ENCODE results near the gene NAB2. TPM values are rescaled to one million over a fixed set of nuclear protein-coding genes. Genes with fewer than 3 reads are reported as not detected.

The NAB2 gene
- total RNA-seq, 1 experiment from 2014 or later = 19.4 TPM

DNA sequence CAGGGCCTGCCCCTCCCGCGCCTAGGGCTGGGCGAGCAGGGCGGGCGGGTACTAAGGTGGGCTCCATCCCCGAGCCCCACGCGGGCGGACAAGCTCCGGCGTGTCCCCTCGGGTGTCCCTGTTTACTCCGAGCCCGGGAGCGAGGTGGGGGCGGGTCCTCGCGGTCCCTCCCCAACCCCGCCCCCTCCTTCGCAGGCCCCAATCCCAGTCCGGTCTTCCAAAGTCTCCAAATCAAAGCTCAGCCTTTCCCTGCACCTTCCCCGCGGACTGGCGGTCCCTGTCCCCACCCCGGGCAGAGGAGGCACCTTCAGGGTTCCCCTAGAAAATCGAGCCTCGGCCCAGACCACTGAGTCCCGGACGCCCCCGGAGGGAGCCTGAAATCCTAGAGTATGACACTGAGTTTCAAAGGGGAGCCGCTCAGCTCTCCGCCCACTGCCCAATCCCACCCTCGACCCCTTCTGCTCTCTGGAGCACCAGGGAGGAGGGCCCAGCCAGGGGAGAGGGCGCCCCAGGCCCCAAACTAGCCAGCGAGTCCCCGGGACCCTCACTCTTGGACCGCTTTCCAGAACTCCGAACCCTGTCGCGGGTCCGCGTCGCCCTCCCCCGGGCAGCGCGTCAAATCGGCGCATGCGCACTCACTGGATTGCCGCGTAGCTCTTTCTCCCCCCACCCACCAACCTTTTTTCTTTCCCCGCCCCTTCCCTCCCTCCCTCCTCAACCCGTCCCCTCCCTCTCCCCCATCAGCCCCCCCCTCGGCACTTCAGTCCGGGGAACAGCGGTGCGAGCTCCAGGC lies 39.0 kb downstream of the NAB2 start, which contains the start of gene LRP1:
Gene LRP1 (plus strand): TSS at position 758 of the 793 bp plus-strand sequence. CDS start 482 bp downstream, outside the sequence.
- Histone ChIP-seq H3K9me2 (replicated peaks; ENCODE audit: insufficient read depth, low read length) (no peaks in the 10 kb centered on the region), H3K9me3 (ENCODE audit: low read length) (peaks cover 4% of the 10 kb centered on the region; the same call in 1 of the 2 replicates), H3K4me3 (ENCODE audit: low read length) (peak within 1 kb of the TSS; percentile 69), H4K20me1 (ENCODE audit: insufficient read depth, low read depth, low read length) (no peaks in the 10 kb centered on the region), H3K9ac (ENCODE audit: low read length) (peak within 1 kb of the TSS; percentile 72), H3K4me1 (ENCODE audit: low read length) (peaks cover 12% of the 10 kb centered on the region), H3K36me3 (ENCODE audit: insufficient read depth, low read length) (no peaks in the 10 kb centered on the region), H2AFZ (ENCODE audit: low read length) (peak within 1 kb of the TSS; percentile 72), H3K79me2 (ENCODE audit: low read length) (no peaks in the 10 kb centered on the region), H3K4me2 (ENCODE audit: low read depth, low read length, poor library complexity, severe bottlenecking) (peak within 1 kb of the TSS; percentile 75), H3K27me3 (ENCODE audit: low read length) (no peaks in the 10 kb centered on the region), H3K27ac (ENCODE audit: low read length) (no peak within 1 kb of the TSS)
- peak; percentile 75 for DNase-seq

DNA sequence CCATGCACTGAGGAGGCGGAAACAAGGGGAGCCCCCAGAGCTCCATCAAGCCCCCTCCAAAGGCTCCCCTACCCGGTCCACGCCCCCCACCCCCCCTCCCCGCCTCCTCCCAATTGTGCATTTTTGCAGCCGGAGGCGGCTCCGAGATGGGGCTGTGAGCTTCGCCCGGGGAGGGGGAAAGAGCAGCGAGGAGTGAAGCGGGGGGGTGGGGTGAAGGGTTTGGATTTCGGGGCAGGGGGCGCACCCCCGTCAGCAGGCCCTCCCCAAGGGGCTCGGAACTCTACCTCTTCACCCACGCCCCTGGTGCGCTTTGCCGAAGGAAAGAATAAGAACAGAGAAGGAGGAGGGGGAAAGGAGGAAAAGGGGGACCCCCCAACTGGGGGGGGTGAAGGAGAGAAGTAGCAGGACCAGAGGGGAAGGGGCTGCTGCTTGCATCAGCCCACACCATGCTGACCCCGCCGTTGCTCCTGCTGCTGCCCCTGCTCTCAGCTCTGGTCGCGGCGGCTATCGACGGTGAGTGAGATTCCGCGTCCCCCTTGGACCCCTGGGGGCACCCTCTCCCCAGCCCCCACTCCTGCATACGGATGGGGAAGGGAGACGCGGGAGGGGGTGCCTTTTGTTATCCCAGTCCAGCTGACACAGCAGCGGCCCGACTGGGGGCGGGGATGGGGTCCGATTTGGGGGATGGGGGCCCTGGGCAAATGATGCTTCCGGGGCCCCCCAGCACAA lies 39.8 kb downstream of the NAB2 start:
- H3K36me3 ChIP-seq (ENCODE audit: insufficient read depth, low read length) = no peaks in the 10 kb centered on the region
- H3K9ac ChIP-seq (ENCODE audit: low read length) = peak overlapping the region; percentile 72
- no peaks in the 10 kb centered on the region for H4K20me1 ChIP-seq (ENCODE audit: insufficient read depth, low read depth, low read length)
- no peaks in the 10 kb centered on the region for H3K9me2 ChIP-seq (replicated peaks; ENCODE audit: insufficient read depth, low read length)
- peak overlapping the region; percentile 75 for H3K4me2 ChIP-seq (ENCODE audit: low read depth, low read length, poor library complexity, severe bottlenecking)
- H3K4me1 ChIP-seq (ENCODE audit: low read length) = peaks cover 12% of the 10 kb centered on the region
- H3K27ac ChIP-seq (ENCODE audit: low read length) = no peak overlapping the region
- H3K27me3 ChIP-seq (ENCODE audit: low read length) = no peaks in the 10 kb centered on the region
- no peak for DNase-seq
- no peaks in the 10 kb centered on the region for H3K79me2 ChIP-seq (ENCODE audit: low read length)
- no peak overlapping the region for H2AFZ ChIP-seq (ENCODE audit: low read length)
- H3K4me3 ChIP-seq (ENCODE audit: low read length) = peak overlapping the region; percentile 69; the same call in 1 of the 2 replicates
- H3K9me3 ChIP-seq (ENCODE audit: low read length) = peaks cover 4% of the 10 kb centered on the region; the same call in 1 of the 2 replicates

DNA sequence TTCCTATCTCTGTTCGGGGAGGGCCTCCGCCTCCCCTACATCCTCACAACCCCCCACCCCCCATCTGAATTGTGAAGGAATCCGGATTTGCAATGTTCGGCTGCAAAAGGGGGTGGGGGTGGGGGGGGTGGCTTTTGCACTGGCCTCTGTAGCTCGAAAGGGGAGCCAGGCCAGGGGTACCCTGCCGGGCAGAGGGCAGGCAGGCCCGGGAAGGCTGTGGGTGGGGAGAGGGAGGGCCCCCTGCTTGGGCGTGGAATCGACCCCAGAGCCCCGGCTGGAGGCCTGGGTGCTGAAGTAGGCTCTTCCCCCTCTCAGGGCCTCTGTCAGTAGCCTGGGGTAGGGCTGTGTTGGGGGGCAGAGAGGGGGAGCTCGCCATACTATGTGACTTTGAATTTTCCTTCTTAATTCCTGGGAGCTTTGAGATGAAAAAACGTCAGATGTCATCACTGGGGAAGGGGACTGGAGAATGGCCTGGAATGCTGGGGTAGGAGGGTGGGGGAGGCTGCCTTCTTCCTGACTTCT lies 40.5 kb downstream of the NAB2 start:
- Histone ChIP-seq H3K27ac (ENCODE audit: low read length) (no peak overlapping the region), H2AFZ (ENCODE audit: low read length) (no peak overlapping the region), H4K20me1 (ENCODE audit: insufficient read depth, low read depth, low read length) (no peaks in the 10 kb centered on the region), H3K4me3 (ENCODE audit: low read length) (no peak overlapping the region), H3K79me2 (ENCODE audit: low read length) (no peaks in the 10 kb centered on the region), H3K4me2 (ENCODE audit: low read depth, low read length, poor library complexity, severe bottlenecking) (no peak overlapping the region), H3K9me2 (replicated peaks; ENCODE audit: insufficient read depth, low read length) (no peaks in the 10 kb centered on the region), H3K9ac (ENCODE audit: low read length) (no peak overlapping the region), H3K9me3 (ENCODE audit: low read length) (no peaks in the 10 kb centered on the region), H3K36me3 (ENCODE audit: insufficient read depth, low read length) (no peaks in the 10 kb centered on the region), H3K4me1 (ENCODE audit: low read length) (peaks cover 12% of the 10 kb centered on the region), H3K27me3 (ENCODE audit: low read length) (no peaks in the 10 kb centered on the region)
- no peak for DNase-seq

DNA sequence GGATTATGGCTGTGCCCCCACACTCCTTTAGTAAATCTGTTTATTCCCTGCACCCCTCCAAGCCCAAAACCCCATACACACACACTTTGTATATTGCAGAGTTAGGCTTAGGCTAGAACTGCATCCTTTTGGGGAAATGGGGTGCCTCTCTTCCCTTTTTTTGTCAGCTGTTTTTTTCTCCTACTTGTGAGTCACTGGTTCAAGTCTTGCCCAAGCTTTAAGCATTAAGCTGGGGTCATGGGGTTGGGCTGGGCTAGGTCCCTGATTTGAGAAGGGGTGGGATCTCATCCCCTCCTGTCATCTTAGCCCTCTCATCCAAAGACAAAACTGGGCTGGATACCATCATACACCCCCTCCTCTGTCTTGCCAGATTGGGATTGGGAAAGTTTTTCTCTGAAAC lies 41.0 kb downstream of the NAB2 start:
- Histone ChIP-seq H3K36me3 (ENCODE audit: insufficient read depth, low read length) (no peaks in the 10 kb centered on the region), H2AFZ (ENCODE audit: low read length) (no peak overlapping the region), H3K4me2 (ENCODE audit: low read depth, low read length, poor library complexity, severe bottlenecking) (no peak overlapping the region), H3K9me2 (replicated peaks; ENCODE audit: insufficient read depth, low read length) (no peaks in the 10 kb centered on the region), H3K27me3 (ENCODE audit: low read length) (no peaks in the 10 kb centered on the region), H4K20me1 (ENCODE audit: insufficient read depth, low read depth, low read length) (no peaks in the 10 kb centered on the region), H3K79me2 (ENCODE audit: low read length) (no peaks in the 10 kb centered on the region), H3K27ac (ENCODE audit: low read length) (no peak overlapping the region), H3K4me1 (ENCODE audit: low read length) (peaks cover 12% of the 10 kb centered on the region), H3K4me3 (ENCODE audit: low read length) (no peak overlapping the region), H3K9me3 (ENCODE audit: low read length) (no peaks in the 10 kb centered on the region), H3K9ac (ENCODE audit: low read length) (no peak overlapping the region)
- DNase-seq = peak; percentile 47

DNA sequence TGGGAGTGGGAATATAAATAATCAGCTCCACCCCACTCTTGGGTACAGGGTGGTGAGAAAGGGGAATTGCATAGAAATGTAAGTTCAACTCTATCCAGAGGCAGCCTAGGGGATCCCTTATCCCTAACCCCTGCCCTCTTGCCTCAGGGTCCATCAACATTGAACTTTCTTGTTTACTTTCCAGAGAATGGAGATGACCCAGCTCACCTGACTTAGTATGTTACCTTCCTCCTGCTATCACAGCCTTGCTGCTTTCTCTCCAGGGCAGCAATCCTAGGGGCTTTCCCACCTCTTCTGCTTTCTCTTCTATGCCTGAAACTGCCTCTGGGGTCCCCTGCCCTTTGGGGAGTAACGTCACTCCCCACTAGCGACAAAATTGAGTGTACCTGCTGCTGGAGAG lies 42.0 kb downstream of the NAB2 start:
- no peak overlapping the region for H2AFZ ChIP-seq (ENCODE audit: low read length)
- H3K4me1 ChIP-seq (ENCODE audit: low read length) = peaks cover 12% of the 10 kb centered on the region
- H3K9me2 ChIP-seq (replicated peaks; ENCODE audit: insufficient read depth, low read length) = no peaks in the 10 kb centered on the region
- H3K36me3 ChIP-seq (ENCODE audit: insufficient read depth, low read length) = no peaks in the 10 kb centered on the region
- H3K79me2 ChIP-seq (ENCODE audit: low read length) = no peaks in the 10 kb centered on the region
- no peak overlapping the region for H3K27ac ChIP-seq (ENCODE audit: low read length)
- no peaks in the 10 kb centered on the region for H4K20me1 ChIP-seq (ENCODE audit: insufficient read depth, low read depth, low read length)
- DNase-seq = no peak
- no peaks in the 10 kb centered on the region for H3K9me3 ChIP-seq (ENCODE audit: low read length)
- H3K4me2 ChIP-seq (ENCODE audit: low read depth, low read length, poor library complexity, severe bottlenecking) = no peak overlapping the region
- H3K9ac ChIP-seq (ENCODE audit: low read length) = no peak overlapping the region
- H3K27me3 ChIP-seq (ENCODE audit: low read length) = no peaks in the 10 kb centered on the region
- H3K4me3 ChIP-seq (ENCODE audit: low read length) = no peak overlapping the region

DNA sequence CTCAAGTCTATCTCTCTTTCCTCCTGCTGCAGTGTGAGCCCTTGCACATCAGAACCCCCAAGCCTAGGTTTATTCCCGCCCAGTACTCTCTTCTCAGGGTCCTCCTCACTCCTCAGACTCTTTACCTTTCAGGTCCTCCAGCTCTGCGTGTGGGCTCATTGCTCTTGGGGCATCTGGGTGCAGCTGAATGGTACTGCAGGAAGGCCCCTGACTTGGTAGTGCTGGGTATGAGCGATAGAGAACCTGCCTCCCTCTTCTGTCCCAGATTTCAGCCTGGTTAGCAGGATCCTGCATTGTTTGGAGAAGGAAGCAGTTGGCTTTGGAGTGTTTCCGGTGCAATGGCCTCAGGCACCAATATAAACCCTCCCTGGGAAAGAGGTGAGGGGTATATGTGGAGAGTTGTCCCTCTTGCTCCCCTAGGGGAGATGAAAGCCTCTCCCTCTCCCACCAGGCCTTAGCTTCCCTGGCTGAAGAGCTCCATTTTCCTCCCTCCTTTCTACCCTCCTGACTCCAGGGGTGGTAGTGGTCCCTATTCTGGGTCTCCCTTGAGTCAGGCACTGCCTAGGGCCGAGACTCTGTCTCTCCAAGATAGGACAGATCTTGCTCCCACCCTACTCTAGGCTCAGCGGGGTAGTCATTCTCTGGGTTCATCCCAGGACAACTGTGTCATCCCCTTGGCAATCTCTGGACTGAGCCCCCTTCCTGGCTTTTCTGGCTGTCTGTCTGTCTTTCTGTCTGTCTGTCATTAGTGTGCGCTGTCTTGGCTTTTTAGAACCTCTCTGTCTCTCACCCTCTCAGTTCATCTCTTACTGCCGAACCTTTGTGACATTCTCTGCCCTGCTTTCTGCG lies 43.2 kb downstream of the NAB2 start:
- no peaks in the 10 kb centered on the region for H3K79me2 ChIP-seq (ENCODE audit: low read length)
- DNase-seq = no peak
- no peaks in the 10 kb centered on the region for H3K36me3 ChIP-seq (ENCODE audit: insufficient read depth, low read length)
- H3K4me1 ChIP-seq (ENCODE audit: low read length) = peaks cover 10% of the 10 kb centered on the region
- no peaks in the 10 kb centered on the region for H3K9me2 ChIP-seq (replicated peaks; ENCODE audit: insufficient read depth, low read length)
- no peak overlapping the region for H3K27ac ChIP-seq (ENCODE audit: low read length)
- no peak overlapping the region for H3K9ac ChIP-seq (ENCODE audit: low read length)
- no peaks in the 10 kb centered on the region for H3K27me3 ChIP-seq (ENCODE audit: low read length)
- H3K9me3 ChIP-seq (ENCODE audit: low read length) = no peaks in the 10 kb centered on the region
- no peak overlapping the region for H3K4me3 ChIP-seq (ENCODE audit: low read length)
- H4K20me1 ChIP-seq (ENCODE audit: insufficient read depth, low read depth, low read length) = no peaks in the 10 kb centered on the region
- H3K4me2 ChIP-seq (ENCODE audit: low read depth, low read length, poor library complexity, severe bottlenecking) = no peak overlapping the region
- H2AFZ ChIP-seq (ENCODE audit: low read length) = no peak overlapping the region

DNA sequence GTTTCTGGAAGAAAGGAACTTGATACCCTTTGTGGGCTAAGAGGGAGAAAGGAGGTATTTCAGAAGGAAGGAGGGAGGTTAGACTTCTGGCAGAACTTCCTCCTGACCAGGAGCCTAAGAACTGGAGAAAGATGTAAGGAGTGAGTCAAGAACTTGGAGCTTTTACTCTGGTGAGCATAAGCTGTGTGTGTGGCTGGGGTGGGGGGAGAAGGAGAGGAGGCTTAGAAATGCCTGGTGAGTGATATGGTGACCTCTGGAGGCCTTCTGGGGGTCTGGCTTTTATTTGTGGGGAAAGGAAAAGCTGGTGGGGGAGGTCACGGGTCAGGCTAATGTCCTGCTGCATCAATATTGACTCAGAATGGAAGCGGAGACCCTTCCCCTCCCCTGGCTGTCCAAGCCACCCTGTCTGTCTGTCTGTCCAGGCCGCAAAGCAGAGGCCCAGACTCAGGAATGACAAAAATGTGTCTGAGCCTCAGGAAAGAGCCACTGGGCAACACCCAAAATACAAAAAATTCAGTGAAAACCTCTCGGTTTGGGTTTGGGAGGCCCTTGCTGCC lies 44.2 kb downstream of the NAB2 start:
- Histone ChIP-seq H3K9me2 (replicated peaks; ENCODE audit: insufficient read depth, low read length) (no peaks in the 10 kb centered on the region), H3K27me3 (ENCODE audit: low read length) (no peaks in the 10 kb centered on the region), H3K4me1 (ENCODE audit: low read length) (no peaks in the 10 kb centered on the region), H4K20me1 (ENCODE audit: insufficient read depth, low read depth, low read length) (no peaks in the 10 kb centered on the region), H3K27ac (ENCODE audit: low read length) (no peak overlapping the region), H3K36me3 (ENCODE audit: insufficient read depth, low read length) (no peaks in the 10 kb centered on the region), H2AFZ (ENCODE audit: low read length) (no peak overlapping the region), H3K79me2 (ENCODE audit: low read length) (no peaks in the 10 kb centered on the region), H3K4me2 (ENCODE audit: low read depth, low read length, poor library complexity, severe bottlenecking) (no peak overlapping the region), H3K9ac (ENCODE audit: low read length) (no peak overlapping the region), H3K9me3 (ENCODE audit: low read length) (no peaks in the 10 kb centered on the region), H3K4me3 (ENCODE audit: low read length) (no peak overlapping the region)
- no peak for DNase-seq

Measured in Karpas-422 (cell line).